Thoracic aorta (tissue), 2 donors: Measurements from ENCODE around the gene AOC2. TPM values are rescaled to one million over a fixed set of nuclear protein-coding genes. Genes with fewer than 3 reads are reported as not detected.
"Not testable (repeated sequence)": the region's sequence is repeated elsewhere in the genome, so short reads cannot be mapped to it uniquely, and the experiment has no call there.

Source experiments
- ATAC-seq: fragments of 150-250 bp; one replicate; pipeline ENCODE4 v1.8.0; 2017; ENCODE audit warnings: low read depth; ENCODE audit not compliant: insufficient number of reproducible peaks, low FRiP score
- DNase-seq: peaks from one replicate; pipeline ENCODE4 v3.0.0-alpha.2; 2020; ENCODE audit warnings: low spot score
- H3K27ac ChIP-seq, 2 donors: fragments of 200-600 bp; sonication (generic); 1 replicate in 1 of 2; 2 replicates in 1 of 2; pipeline ENCODE4 v1.5.1; 2016; ENCODE audit warnings: mild to moderate bottlenecking in 2 of 2, moderate library complexity in 2 of 2
- H3K27me3 ChIP-seq: fragments of 200-600 bp; sonication (generic); replicated peaks from 2 replicates; pipeline ENCODE4 v1.6.0; 2016; ENCODE audit warnings: mild to moderate bottlenecking; ENCODE audit not compliant: insufficient read depth
- H3K36me3 ChIP-seq: fragments of 200-600 bp; sonication (generic); one replicate; pipeline ENCODE4 v1.5.1; 2016
- H3K4me1 ChIP-seq, 2 donors: fragments of 200-600 bp; sonication (generic); 1 replicate in 1 of 2; 2 replicates in 1 of 2; pipeline versions ENCODE4 v1.5.1 to v1.6.0; 2016; ENCODE audit warnings: low read depth in 2 of 2, mild to moderate bottlenecking in 1 of 2; ENCODE audit not compliant: control insufficient read depth in 1 of 2
- H3K4me3 ChIP-seq: fragments of 200-600 bp; sonication (generic); 2 replicates; pipeline ENCODE4 v1.5.1; 2016; ENCODE audit warnings: mild to moderate bottlenecking
- H3K9me3 ChIP-seq: fragments of 200-600 bp; sonication (generic); 2 replicates; pipeline ENCODE4 v1.5.1; 2016
- total RNA-seq, 2 donors: library from RNA; depleted of rRNA; stranded (reverse); fragments of >200 nt; gene quantifications; one replicate each; pipeline versions ENCODE4 v1.1.0 to v1.2.3, GENCODE V29; 2016
- TF ChIP-seq, protein P1 (sequence below): fragments of 200-600 bp; sonication (generic); IDR thresholded peaks from one replicate; pipeline ENCODE4 v1.5.1; 2019; ENCODE audit warnings: antibody characterized with exemption

The AOC2 gene
- total RNA-seq, 2 donors from 2014 or later, result 0.68 to 2.8 TPM

DNA sequence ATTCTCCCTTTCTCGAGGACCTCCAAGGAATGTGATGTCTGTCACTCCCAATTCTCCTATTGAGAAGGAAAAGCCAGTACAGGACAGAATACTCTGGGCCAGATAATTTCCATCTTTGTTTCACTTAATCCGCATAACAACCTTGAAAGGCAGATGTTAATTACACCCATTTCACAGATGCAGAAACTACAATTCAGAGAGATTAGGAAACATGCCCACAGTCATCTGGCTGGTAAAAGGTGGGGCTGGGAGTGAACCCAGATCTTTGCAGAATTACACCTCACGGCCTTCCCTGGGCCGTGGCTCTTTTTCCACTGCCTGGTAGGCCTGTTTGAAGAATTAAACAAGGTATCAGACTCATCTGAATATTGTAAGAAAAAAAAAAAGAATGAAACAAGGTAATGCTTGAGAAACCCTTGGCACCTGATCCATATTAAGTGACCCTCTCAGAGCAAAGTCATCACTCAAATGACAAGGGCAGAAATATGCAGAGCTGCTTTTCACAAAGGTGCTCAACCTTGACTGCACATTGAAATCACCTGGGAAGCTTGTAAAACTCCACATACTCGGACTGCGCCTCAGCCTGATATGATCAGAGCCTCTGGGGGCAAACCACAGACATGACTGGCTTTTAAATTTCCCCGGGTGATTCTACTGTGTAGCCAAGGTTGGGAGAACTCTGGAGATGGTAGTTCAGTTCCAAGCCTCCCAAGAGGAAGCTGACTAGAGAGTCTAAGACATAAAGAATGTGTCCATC is 39.6 kb downstream of the AOC2 start:
- ATAC-seq (no peak), DNase-seq (no peak)

GRCh38 chr17:42885806-42886205 is 41.4 kb downstream of the AOC2 start:
- not testable (repeated sequence) for ATAC-seq, H3K36me3 ChIP-seq, H3K27ac ChIP-seq, H3K9me3 ChIP-seq, H3K4me3 ChIP-seq, H3K27me3 ChIP-seq, DNase-seq, H3K4me1 ChIP-seq

More for the DNA sequence above, 39.6 kb downstream of the AOC2 start:
- Histone ChIP-seq H3K4me1 (no peaks in the 10 kb centered on the region), H3K27ac (no peak overlapping the region), H3K4me3 (no peak overlapping the region), H3K9me3 (no peaks in the 10 kb centered on the region), H3K27me3 (no peaks in the 10 kb centered on the region), H3K36me3 (no peaks in the 10 kb centered on the region)
- TF ChIP-seq, protein P1, sequence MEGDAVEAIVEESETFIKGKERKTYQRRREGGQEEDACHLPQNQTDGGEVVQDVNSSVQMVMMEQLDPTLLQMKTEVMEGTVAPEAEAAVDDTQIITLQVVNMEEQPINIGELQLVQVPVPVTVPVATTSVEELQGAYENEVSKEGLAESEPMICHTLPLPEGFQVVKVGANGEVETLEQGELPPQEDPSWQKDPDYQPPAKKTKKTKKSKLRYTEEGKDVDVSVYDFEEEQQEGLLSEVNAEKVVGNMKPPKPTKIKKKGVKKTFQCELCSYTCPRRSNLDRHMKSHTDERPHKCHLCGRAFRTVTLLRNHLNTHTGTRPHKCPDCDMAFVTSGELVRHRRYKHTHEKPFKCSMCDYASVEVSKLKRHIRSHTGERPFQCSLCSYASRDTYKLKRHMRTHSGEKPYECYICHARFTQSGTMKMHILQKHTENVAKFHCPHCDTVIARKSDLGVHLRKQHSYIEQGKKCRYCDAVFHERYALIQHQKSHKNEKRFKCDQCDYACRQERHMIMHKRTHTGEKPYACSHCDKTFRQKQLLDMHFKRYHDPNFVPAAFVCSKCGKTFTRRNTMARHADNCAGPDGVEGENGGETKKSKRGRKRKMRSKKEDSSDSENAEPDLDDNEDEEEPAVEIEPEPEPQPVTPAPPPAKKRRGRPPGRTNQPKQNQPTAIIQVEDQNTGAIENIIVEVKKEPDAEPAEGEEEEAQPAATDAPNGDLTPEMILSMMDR, result no peak

GRCh38 chr17:42886283-42887176 is 42.1 kb downstream of the AOC2 start:
- Histone ChIP-seq H3K9me3 (no peaks in the 10 kb centered on the region), H3K36me3 (no peaks in the 10 kb centered on the region), H3K27me3 (no peaks in the 10 kb centered on the region), H3K4me1 (peaks cover 4 to 8% of the 10 kb centered on the region in 2 donors), H3K4me3 (no peak overlapping the region), H3K27ac (no peak overlapping the region)
- TF ChIP-seq, protein P1, result no peak
- ATAC-seq (no peak), DNase-seq (no peak)

DNA sequence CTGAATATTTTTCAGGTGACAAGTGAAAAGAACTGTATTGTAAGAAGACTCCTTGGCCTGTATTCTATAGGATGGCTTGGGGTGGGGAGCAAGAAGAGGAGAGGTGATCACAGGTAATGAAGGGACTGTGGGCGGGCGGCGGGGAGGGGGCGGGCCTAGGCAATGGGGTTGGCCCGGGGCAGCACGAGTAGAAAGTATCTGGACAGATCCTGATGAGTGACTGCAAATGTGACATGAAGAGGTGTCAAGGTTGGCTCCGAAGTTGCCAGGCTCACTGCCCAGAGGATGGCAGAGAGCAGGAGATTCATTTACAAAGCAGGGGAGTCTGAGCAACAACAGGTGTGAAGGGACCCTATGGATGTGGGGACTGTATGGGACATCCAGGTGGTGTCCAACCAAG is 45.4 kb downstream of the AOC2 start:
- H3K36me3 ChIP-seq, result no peaks in the 10 kb centered on the region
- H3K27ac ChIP-seq, result no peak overlapping the region
- TF ChIP-seq, protein P1, result no peak
- DNase-seq, result no peak
- peaks cover 33 to 41% of the 10 kb centered on the region in 2 donors for H3K4me1 ChIP-seq
- H3K4me3 ChIP-seq, result no peak overlapping the region
- ATAC-seq, result no peak
- no peaks in the 10 kb centered on the region for H3K9me3 ChIP-seq
- no peaks in the 10 kb centered on the region for H3K27me3 ChIP-seq

- H3K9me3 ChIP-seq, result no peaks in the 10 kb centered on the region
- no peaks in the 10 kb centered on the region for H3K27me3 ChIP-seq
- H3K27ac ChIP-seq, result peak overlapping the region; percentile 73 to 95
- DNase-seq, result no peak
- peak overlapping the region; percentile 21 for H3K4me3 ChIP-seq
- H3K4me1 ChIP-seq, result peaks cover 36 to 51% of the 10 kb centered on the region in 2 donors
- H3K36me3 ChIP-seq, result no peaks in the 10 kb centered on the region
- ATAC-seq, result no peak
- TF ChIP-seq, protein P1, result no peak
These were observed 47.3 kb downstream of the AOC2 start for GRCh38 chr17:42891539-42892152.
